Cardiac septum (tissue), 1 donor: ENCODE measurements around the gene KLC3. TPM values are rescaled to one million over a fixed set of nuclear protein-coding genes. Genes with fewer than 3 reads are reported as not detected.
"Not testable (repeated sequence)": the region's sequence is repeated elsewhere in the genome, so short reads cannot be mapped to it uniquely, and the experiment has no call there.

Source experiments
- DNase-seq: peaks from one replicate; pipeline ENCODE4 v3.0.0-alpha.2; 2020; ENCODE audit warnings: low spot score
- intact Hi-C: fragments of 100-400 bp; cut with DNase I; formaldehyde crosslinking; loops from one replicate; pipeline ENCODE4 v1.14.0; 2022
- long read RNA-seq: library from polyadenylated mRNA; unstranded; transcript quantifications from one replicate; pipeline ENCODE4 v2.0.0, GENCODE V29; 2021
- total RNA-seq: library from RNA; stranded (reverse); fragmentation: NEBNext Ultra II Directional; extraction: Animal tissue kit (Norgen Biotek cat#: 25700); gene quantifications from one replicate; pipeline ENCODE4 v1.2.1, GENCODE V29; 2021
- donor health status: DM: no; HTN: no; CAD: no.

Gene KLC3
- total RNA-seq: not detected
- long read RNA-seq: 0 reads

GRCh38 chr19:45340232-45340898, at the start of gene KLC3:
TSS of gene KLC3 (plus strand) at chr19:45340750. CDS start at chr19:45345542, 4,792 bp downstream.
- no peak for DNase-seq
- intact Hi-C loops: loop anchor here (10.0 kb wide), 1 partner anchor 146 kb away; no protein-coding TSS in a partner anchor

GRCh38 chr19:45291834-45292233, 48.7 kb upstream of the KLC3 start:
- no peak for DNase-seq
- intact Hi-C loops: no loop called here

DNA sequence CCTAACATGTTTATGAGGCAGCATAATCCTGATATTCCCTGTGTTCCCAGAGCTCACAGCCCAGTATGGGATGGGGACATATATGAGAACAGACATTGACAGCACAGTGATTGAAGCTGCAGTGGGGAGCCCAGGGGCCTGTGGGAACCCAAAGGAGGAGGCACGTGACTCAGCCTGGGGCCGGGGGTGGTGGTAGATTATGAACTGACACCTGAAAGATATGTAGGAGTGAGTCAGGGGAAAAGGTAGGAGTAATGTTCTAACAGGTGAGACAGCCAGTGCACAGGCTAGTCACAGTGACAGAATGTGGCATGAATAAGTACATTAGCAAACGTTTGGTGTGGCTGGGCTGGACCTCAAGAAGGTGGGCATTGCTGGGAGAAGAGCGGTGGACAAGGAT, 46.9 kb upstream of the KLC3 start:
- no peak for DNase-seq
- intact Hi-C loops: loop anchor here (2.0 kb wide), 1 partner anchor 29 kb away; the partner anchor contains the start of gene CKM

GRCh38 chr19:45294291-45295029, 46.1 kb upstream of the KLC3 start:
- DNase-seq: peak; percentile 82
- intact Hi-C loops: loop anchor here (2.0 kb wide), 1 partner anchor 28 kb away; the partner anchor contains the start of gene CKM

DNA sequence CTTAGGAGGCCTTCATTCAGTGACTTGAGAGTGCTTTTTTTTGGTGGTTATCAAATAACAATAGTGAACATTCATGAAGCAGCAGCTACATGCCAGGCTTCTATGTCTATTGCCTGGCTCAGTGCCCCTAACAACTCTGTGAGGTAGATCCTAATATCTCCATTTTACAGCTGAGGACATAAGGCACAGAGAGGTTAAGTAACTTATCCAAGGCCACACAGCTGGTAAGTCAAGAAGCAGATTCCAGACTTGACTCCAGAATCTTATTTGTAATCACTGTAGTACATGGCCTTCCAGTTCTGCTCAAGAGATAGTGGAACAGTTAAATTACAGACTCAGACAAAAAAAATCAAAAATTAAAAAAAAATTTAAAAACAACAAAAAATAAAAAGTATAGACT, 44.7 kb upstream of the KLC3 start:
- no peak for DNase-seq
- intact Hi-C loops: loop anchor here (2.0 kb wide), 1 partner anchor 27 kb away; the partner anchor contains the start of gene CKM

DNA sequence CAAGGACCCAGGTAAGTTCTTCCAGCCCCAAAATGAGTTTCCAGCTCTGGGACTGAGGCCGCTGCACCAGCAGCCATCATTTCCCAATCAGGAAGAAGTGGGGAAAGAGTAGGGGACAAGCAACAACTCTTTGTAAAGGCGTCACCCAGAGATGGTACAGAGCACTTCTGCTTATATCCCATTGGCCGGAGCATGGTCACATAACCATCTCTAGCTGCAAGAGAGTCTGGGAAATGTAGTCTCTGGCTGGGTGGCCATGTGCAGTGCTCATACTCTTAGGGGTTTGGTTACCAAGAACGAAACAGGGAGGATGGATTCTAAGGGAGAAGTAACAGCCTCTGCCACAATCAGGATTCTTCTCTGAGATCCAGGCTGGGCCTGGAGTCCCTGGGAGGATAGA, 44.2 kb upstream of the KLC3 start:
- intact Hi-C loops: no loop called here

DNA sequence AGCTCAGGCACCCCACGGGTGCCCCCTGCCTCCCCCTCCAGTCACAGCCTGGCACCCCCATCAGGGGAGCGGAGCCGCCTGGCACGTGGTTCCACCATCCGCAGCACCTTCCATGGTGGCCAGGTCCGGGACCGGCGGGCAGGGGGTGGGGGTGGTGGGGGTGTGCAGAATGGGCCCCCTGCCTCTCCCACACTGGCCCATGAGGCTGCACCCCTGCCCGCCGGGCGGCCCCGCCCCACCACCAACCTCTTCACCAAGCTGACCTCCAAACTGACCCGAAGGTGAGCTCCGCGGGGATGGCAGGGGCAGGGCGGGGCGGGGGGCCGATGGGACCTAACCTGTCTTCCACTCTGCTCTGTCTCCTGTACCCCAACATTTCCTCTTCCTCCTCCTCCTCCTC, 42.9 kb upstream of the KLC3 start:
- intact Hi-C loops: no loop called here
- DNase-seq: no peak

More for the DNA sequence above, 44.2 kb upstream of the KLC3 start:
- DNase-seq: no peak

- intact Hi-C loops: no loop called here
- DNase-seq: no peak
These were observed 42.3 kb upstream of the KLC3 start for GRCh38 chr19:45298264-45298663.

GRCh38 chr19:45299719-45300118, 40.8 kb upstream of the KLC3 start:
- DNase-seq: no peak
- intact Hi-C loops: no loop called here

GRCh38 chr19:45302416-45302815, 38.1 kb upstream of the KLC3 start:
- DNase-seq: no peak
- intact Hi-C loops: no loop called here

DNA sequence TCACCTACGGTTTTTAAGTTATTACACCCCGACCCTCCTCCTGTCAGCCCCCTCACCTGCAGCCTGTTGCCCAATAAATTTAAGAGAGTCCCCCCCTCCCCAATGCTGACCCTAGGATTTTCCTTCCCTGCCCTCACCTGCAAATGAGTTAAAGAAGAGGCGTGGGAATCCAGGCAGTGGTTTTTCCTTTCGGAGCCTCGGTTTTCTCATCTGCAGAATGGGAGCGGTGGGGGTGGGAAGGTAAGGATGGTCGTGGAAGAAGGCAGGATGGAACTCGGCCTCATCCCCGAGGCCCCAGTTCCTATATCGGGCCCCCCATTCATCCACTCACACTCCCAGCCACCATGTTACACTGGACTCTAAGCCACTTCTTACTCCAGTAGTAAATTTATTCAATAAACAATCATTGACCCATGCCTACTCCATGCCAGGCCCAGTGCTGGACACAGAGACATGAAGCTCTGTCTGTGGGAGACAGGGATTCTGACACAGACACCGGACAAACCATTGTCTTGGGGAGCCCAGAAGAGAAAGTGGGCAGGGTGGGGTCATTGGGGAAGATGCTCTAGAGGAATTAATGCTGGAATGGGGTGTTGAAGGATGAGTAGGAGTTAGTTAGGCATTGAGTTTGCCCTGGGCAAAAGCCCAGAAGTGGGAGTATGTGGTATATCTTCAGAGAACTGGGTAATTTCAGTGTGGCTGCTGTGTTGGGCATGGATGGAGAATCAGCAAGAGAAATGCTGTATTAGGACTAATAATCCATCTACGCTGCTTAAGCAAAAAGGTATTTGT, 37.1 kb upstream of the KLC3 start:
- intact Hi-C loops: no loop called here
- DNase-seq: no peak

- intact Hi-C loops: no loop called here
- DNase-seq: no peak
These were observed 36.2 kb upstream of the KLC3 start for GRCh38 chr19:45304141-45304926.

- intact Hi-C loops: no loop called here
- no peak for DNase-seq
These were observed 35.5 kb upstream of the KLC3 start for GRCh38 chr19:45305007-45305406.

DNA sequence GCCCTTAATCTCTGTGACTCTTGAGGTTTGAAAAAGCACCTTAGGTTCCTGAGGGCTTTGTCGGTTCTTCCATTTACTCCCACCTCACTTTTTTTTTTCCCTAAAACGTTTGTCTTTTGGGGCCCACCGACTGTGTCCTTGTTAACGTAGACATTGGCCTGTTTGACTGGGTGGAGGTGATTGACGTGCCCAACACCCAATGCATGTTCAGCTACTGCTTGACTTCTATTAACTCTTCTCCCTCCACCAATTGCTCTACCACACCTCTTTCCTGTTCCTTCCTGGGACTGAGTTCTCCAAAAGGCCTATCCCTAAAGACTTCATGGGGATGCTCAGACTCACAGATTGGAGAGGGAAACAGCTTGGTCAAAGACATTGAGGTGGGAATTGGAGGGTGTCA, 35.1 kb upstream of the KLC3 start:
- no peak for DNase-seq
- intact Hi-C loops: no loop called here

- no peak for DNase-seq
- intact Hi-C loops: no loop called here
These were observed 34.5 kb upstream of the KLC3 start for GRCh38 chr19:45306040-45306439.

GRCh38 chr19:45306518-45307027, 34.0 kb upstream of the KLC3 start:
- DNase-seq: no peak

DNA sequence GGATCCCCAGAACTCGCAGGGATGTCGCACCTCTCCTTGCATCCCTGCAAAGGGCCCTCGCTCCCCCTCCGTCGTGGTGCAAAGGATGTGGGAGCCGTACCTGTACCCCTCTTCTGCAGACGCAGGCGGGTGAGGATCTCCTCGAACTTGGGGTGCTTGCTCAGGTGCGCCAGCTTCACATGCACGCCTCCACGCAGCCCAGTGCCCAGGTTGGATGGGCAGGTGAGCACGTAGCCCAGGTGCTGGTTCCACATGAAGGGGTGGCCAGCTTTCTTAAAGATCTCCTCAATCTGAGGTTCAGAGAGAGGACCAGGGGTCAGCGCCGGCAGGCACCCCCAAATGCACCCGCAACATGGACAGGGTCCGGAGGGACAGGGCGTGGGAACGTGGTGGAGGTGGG, 33.2 kb upstream of the KLC3 start:
- DNase-seq: no peak
- intact Hi-C loops: no loop called here

More at GRCh38 chr19:45306518-45307027, 34.0 kb upstream of the KLC3 start:
- intact Hi-C loops: no loop called here

DNA sequence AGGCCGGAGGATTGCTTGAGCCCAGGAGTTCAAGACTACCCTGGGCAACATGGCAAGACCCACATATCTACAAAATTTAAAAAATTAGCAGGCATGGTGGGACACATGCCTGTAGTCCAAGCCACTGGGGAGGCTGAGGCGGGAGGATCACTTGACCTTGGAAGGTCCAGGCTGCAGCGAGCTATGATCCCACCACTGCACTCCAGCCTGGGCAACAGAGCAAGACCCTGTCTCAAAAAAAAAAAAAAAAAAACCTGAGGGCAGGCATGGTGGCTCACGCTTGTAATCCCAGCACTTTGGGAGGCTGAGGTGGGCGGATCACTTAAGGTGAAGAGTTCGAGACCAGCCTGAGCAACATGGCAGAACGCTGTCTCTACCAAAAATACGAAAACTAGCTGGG, 31.2 kb upstream of the KLC3 start:
- DNase-seq, intact Hi-C loops: not testable (repeated sequence)

GRCh38 chr19:45311621-45312020, 28.9 kb upstream of the KLC3 start:
- DNase-seq: no peak
- intact Hi-C loops: no loop called here
